ENCODE measurements around the gene DESI2. TPM values are rescaled to one million over a fixed set of nuclear protein-coding genes. Genes with fewer than 3 reads are reported as not detected.

Gene DESI2
- total RNA-seq, 4 donors from 2014 or later, result 38.5 to 56.3 (median 41.1) TPM

DNA sequence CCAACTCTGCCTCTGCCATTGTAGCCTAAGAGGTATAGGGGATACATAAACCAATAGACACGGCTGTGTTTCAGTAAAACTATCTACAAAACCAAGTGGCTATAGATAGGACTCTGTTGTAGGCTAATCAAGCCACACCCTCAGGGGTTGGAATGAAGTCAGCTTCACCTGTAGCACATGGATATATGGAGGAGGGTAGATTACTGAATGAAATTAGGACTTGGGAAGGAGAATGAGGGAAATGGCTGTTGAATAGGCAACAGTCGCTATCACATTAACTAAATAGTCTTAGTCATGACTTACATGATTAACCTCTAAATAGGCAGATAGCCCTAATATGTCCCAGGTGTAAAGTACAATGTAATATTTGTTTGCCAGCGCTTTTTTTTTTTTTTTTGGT lies 49.7 kb downstream of the DESI2 start:
- ATAC-seq, result no peak
- no peak for TF ChIP-seq POLR2AphosphoS5 (IDR thresholded peaks at IDR 0.05)
- no peak for TF ChIP-seq EP300 (IDR thresholded peaks at IDR 0.05)
- no peak for TF ChIP-seq POLR2A (IDR thresholded peaks at IDR 0.05)
- TF ChIP-seq, protein P1, sequence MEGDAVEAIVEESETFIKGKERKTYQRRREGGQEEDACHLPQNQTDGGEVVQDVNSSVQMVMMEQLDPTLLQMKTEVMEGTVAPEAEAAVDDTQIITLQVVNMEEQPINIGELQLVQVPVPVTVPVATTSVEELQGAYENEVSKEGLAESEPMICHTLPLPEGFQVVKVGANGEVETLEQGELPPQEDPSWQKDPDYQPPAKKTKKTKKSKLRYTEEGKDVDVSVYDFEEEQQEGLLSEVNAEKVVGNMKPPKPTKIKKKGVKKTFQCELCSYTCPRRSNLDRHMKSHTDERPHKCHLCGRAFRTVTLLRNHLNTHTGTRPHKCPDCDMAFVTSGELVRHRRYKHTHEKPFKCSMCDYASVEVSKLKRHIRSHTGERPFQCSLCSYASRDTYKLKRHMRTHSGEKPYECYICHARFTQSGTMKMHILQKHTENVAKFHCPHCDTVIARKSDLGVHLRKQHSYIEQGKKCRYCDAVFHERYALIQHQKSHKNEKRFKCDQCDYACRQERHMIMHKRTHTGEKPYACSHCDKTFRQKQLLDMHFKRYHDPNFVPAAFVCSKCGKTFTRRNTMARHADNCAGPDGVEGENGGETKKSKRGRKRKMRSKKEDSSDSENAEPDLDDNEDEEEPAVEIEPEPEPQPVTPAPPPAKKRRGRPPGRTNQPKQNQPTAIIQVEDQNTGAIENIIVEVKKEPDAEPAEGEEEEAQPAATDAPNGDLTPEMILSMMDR (IDR thresholded peaks at IDR 0.05), result no peak
- Histone ChIP-seq H3K36me3 (peaks cover 0 to 67% of the 10 kb centered on the region in 2 donors), H3K9me3 (no peaks in the 10 kb centered on the region), H3K27ac (no peak overlapping the region), H3K4me1 (no peaks in the 10 kb centered on the region), H3K27me3 (no peaks in the 10 kb centered on the region), H3K4me3 (no peak overlapping the region)
- WGBS, 2 donors (ENCODE audit: low coverage in 1 of 2), result 90 to 97% methylated on average over 3 of the region's 3 CpGs

DNA sequence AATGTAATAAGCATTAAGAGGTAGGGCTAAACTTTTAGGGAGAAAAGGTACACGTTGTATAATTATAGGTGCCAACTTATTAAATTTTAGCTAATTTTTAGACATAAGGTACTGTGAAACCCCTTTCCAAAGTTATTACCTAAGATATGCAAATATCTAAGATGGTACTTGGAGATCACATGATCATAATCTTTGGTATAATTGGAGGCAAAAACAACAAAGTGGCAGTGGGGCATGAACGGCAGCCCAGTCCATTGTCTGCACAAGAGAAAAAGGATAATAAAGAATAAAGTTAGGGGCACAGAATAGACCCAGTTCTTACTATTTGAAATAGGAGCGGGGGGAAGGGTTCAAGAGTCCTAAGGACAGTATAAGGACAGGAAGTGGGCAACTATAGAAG lies 51.2 kb downstream of the DESI2 start:
- ATAC-seq, result no peak
- no peaks in the 10 kb centered on the region for H3K27me3 ChIP-seq
- peaks cover 0 to 60% of the 10 kb centered on the region in 2 donors for H3K36me3 ChIP-seq

DNA sequence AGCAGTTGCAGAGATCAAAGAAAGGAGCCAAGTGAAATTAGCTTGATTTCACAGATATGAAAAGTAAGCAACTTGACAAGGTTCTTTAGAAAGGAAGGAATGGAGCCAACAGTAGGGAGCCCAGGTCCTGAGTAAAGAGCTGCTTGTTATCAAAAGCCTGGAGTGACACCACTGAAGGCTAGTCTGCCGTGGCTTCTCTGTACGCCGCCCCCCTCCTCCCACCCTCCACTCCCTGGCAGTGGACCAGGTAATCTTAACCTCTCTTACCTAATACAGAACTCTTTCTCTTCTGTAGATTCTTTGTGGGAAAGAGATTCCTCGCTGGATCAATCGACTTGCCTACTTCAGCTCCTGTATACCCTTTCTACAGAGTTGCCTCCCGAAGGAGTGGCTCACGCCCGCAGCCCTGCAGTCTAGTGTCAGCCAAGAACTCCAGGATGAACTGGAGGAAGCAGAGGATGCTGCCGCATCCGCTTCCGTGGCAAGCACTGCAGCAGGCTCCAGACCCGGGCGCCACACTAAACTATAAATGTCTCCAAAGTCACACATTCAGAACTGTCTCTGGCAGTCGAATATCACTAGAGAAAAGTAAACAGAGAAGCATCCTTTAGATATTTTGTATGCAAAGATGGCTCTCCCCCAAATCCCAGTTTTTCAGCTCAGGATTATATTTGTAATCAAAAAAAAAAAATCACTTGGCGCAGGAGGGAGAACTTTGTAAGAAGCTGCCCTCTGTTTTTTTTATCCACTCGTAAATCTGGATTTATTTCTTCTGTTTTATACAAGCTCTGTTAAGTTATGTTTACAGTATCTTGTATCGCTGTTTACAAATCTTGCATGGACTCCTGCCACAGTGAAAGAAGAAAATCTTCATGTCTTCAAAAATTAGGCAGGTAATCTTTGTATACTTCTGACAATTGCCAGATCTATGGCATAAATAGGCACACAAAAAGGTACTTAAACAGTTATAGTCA lies 52.6 kb downstream of the DESI2 start:
- WGBS, 2 donors (ENCODE audit: low coverage in 1 of 2), result 71 to 74% methylated on average over 4 to 9 of the region's 17 CpGs
- TF ChIP-seq POLR2AphosphoS5 (IDR thresholded peaks at IDR 0.05) (no peak), EP300 (IDR thresholded peaks at IDR 0.05) (no peak), POLR2A (IDR thresholded peaks at IDR 0.05) (no peak)
- TF ChIP-seq, protein P1 (IDR thresholded peaks at IDR 0.05), result no peak
- H3K27ac ChIP-seq, result no peak overlapping the region
- H3K36me3 ChIP-seq, result peaks cover 0 to 49% of the 10 kb centered on the region in 2 donors
- H3K4me1 ChIP-seq, result no peaks in the 10 kb centered on the region
- ATAC-seq, result no peak
- no peaks in the 10 kb centered on the region for H3K9me3 ChIP-seq
- H3K27me3 ChIP-seq, result no peaks in the 10 kb centered on the region
- H3K4me3 ChIP-seq, result no peak overlapping the region

More for the DNA sequence above, 51.2 kb downstream of the DESI2 start:
- Histone ChIP-seq H3K4me3 (no peak overlapping the region), H3K9me3 (no peaks in the 10 kb centered on the region), H3K4me1 (no peaks in the 10 kb centered on the region), H3K27ac (no peak overlapping the region)
- TF ChIP-seq POLR2A (IDR thresholded peaks at IDR 0.05) (no peak), POLR2AphosphoS5 (IDR thresholded peaks at IDR 0.05) (no peak), EP300 (IDR thresholded peaks at IDR 0.05) (no peak)
- TF ChIP-seq, protein P1 (IDR thresholded peaks at IDR 0.05), result no peak
- WGBS, 2 donors (ENCODE audit: low coverage in 1 of 2), result 94 to 100% methylated on average over 2 to 3 of the region's 3 CpGs

DNA sequence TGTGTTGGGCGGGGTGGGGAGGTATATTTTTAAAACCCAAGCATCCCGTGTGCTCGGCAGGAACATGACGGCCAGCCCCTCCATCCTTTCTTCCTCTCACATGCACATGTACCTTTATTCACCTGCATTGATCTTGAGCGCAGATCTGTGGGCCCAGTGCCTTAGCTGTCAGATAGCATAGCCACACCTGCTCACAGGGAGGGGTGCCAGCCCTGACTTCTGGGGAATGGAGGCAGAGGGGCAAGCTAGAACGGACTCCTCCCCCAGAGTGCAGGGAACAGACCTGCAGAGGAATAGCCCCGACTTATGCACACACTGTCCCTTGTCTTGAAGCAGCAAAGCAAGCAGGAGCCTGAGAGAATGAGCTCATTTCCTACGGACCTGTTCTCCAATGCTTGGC lies 56.1 kb downstream of the DESI2 start:
- Histone ChIP-seq H3K4me1 (no peaks in the 10 kb centered on the region), H3K4me3 (no peak overlapping the region), H3K27me3 (no peaks in the 10 kb centered on the region), H3K36me3 (peaks cover 0 to 30% of the 10 kb centered on the region in 2 donors), H3K27ac (no peak overlapping the region), H3K9me3 (no peaks in the 10 kb centered on the region)
- TF ChIP-seq POLR2AphosphoS5 (IDR thresholded peaks at IDR 0.05), result no peak
- no peak for TF ChIP-seq EP300 (IDR thresholded peaks at IDR 0.05)
- TF ChIP-seq, protein P1 (IDR thresholded peaks at IDR 0.05), result no peak
- ATAC-seq, result no peak
- WGBS, 2 donors (ENCODE audit: low coverage in 1 of 2), result 82 to 89% methylated on average over 5 to 7 of the region's 8 CpGs

Data from gastroesophageal sphincter (tissue), 4 donors.